GM23338 (cell line): ENCODE results near the gene RFX4.

ENCODE experiments used
- CTCF ChIP-seq, 2 experiments: fragments of 200-600 bp in 1 of 2; sonication (generic) in 1 of 2; conservative IDR thresholded peaks; 2 replicates each; pipeline versions ENCODE4 v1.5.1 to v1.6.1; 2016 to 2017; ENCODE audit warnings: antibody characterized with exemption in 2 of 2, low read depth in 2 of 2, mild to moderate bottlenecking in 2 of 2, moderate library complexity in 1 of 2
- TF ChIP-seq, protein P1 (sequence below): IDR thresholded peaks from 2 replicates; pipeline ENCODE4 v1.6.1; 2016; ENCODE audit warnings: antibody characterized with exemption
- TF ChIP-seq, protein P2 (sequence below): IDR thresholded peaks from one replicate; pipeline ENCODE4 v1.6.1; 2018; ENCODE audit warnings: antibody characterized with exemption; ENCODE audit not compliant: unreplicated experiment

DNA sequence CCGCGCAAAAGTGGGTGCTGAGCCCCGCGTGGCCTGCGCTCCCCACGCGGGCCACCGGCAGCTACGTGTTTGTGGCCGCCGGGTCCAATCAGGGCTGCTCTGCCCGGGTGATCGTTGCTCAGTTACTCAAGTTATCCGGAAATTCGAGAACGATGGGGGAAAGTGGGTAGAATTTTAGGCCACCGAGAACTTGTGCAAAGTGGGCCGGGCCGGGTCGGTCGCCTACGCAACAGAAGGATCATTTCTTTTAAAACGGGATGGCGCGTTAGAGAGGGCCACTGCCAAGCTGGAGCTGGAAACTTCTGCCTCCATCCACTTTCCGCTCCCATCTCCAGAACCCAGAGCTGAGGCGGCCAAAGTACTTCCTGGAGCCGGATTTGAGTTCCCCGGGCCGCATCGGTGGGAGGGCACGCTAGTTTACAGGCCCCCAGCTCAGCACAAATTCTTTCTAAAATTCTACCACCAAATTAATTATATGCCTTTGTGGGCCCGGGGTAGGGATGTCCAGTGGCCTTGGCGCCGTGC lies 3.5 kb downstream of the RFX4 start:
- no peak for TF ChIP-seq CTCF (conservative IDR thresholded peaks at IDR 0.05; ENCODE audit: low read depth in 2 of 2)
- TF ChIP-seq, protein P1, sequence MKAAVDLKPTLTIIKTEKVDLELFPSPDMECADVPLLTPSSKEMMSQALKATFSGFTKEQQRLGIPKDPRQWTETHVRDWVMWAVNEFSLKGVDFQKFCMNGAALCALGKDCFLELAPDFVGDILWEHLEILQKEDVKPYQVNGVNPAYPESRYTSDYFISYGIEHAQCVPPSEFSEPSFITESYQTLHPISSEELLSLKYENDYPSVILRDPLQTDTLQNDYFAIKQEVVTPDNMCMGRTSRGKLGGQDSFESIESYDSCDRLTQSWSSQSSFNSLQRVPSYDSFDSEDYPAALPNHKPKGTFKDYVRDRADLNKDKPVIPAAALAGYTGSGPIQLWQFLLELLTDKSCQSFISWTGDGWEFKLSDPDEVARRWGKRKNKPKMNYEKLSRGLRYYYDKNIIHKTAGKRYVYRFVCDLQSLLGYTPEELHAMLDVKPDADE: no peak
- TF ChIP-seq, protein P2, sequence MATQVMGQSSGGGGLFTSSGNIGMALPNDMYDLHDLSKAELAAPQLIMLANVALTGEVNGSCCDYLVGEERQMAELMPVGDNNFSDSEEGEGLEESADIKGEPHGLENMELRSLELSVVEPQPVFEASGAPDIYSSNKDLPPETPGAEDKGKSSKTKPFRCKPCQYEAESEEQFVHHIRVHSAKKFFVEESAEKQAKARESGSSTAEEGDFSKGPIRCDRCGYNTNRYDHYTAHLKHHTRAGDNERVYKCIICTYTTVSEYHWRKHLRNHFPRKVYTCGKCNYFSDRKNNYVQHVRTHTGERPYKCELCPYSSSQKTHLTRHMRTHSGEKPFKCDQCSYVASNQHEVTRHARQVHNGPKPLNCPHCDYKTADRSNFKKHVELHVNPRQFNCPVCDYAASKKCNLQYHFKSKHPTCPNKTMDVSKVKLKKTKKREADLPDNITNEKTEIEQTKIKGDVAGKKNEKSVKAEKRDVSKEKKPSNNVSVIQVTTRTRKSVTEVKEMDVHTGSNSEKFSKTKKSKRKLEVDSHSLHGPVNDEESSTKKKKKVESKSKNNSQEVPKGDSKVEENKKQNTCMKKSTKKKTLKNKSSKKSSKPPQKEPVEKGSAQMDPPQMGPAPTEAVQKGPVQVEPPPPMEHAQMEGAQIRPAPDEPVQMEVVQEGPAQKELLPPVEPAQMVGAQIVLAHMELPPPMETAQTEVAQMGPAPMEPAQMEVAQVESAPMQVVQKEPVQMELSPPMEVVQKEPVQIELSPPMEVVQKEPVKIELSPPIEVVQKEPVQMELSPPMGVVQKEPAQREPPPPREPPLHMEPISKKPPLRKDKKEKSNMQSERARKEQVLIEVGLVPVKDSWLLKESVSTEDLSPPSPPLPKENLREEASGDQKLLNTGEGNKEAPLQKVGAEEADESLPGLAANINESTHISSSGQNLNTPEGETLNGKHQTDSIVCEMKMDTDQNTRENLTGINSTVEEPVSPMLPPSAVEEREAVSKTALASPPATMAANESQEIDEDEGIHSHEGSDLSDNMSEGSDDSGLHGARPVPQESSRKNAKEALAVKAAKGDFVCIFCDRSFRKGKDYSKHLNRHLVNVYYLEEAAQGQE: no peak
